Activated CD4-positive, alpha-beta T cell treated with anti-CD3 and anti-CD28 coated beads, Interleukin-2, amount 50 U/mL, for 24 hours (primary cell): ENCODE results near the gene FCSK.
"Not testable (repeated sequence)": the region's sequence is repeated elsewhere in the genome, so short reads cannot be mapped to it uniquely, and the experiment has no call there.

Experiments
- DNase-seq, 2 donors: peaks; one replicate each; pipeline ENCODE4 v3.0.0-alpha.2; 2020; ENCODE audit warnings: low read depth in 1 of 2, low spot score in 1 of 2

Gene FCSK

GRCh38 chr16:70430667-70431536 is 23.5 kb upstream of the FCSK start:
- DNase-seq = peak in 1 of 2 donors; percentile 29

GRCh38 chr16:70432356-70432722 is 22.1 kb upstream of the FCSK start:
- no peak for DNase-seq

GRCh38 chr16:70432723-70433457 is 21.5 kb upstream of the FCSK start:
- no peak for DNase-seq

GRCh38 chr16:70433458-70434103 is 20.8 kb upstream of the FCSK start:
- DNase-seq = no peak

- no peak for DNase-seq
These were observed 19.7 kb upstream of the FCSK start for GRCh38 chr16:70434484-70435260.

GRCh38 chr16:70437017-70437581 is 17.3 kb upstream of the FCSK start:
- DNase-seq = no peak

GRCh38 chr16:70437582-70438557 is 16.5 kb upstream of the FCSK start:
- no peak for DNase-seq

GRCh38 chr16:70438585-70438968 is 15.8 kb upstream of the FCSK start:
- no peak for DNase-seq

GRCh38 chr16:70438969-70439862 is 15.2 kb upstream of the FCSK start, which contains the start of gene ST3GAL2:
TSS of gene ST3GAL2 (minus strand) at chr16:70439100. CDS start at chr16:70398530, 40,570 bp downstream.
- peak; percentile 85 to 88 for DNase-seq

GRCh38 chr16:70440009-70440692 is 14.2 kb upstream of the FCSK start:
- DNase-seq = no peak

- no peak for DNase-seq
These were observed 12.9 kb upstream of the FCSK start for GRCh38 chr16:70441406-70441990.

- no peak for DNase-seq
These were observed 12.1 kb upstream of the FCSK start for GRCh38 chr16:70442344-70442743.

- DNase-seq = no peak
These were observed 9.9 kb upstream of the FCSK start for GRCh38 chr16:70444249-70445063.

GRCh38 chr16:70448075-70448474 is 6.3 kb upstream of the FCSK start:
- DNase-seq = no peak

- DNase-seq = not testable (repeated sequence)
These were observed 4.0 kb upstream of the FCSK start for GRCh38 chr16:70450142-70451003.

GRCh38 chr16:70451004-70451340 is 3.4 kb upstream of the FCSK start:
- DNase-seq = not testable (repeated sequence)
